ENCODE data around the gene PPIL1. TPM values are rescaled to one million over a fixed set of nuclear protein-coding genes. Genes with fewer than 3 reads are reported as not detected.

Gene PPIL1
- total and polyA plus RNA-seq, 2 of the 4 experiments (the other 2 are of a cell fraction) = 28.4 to 58.4 TPM

GRCh38 chr6:36825994-36826393 lies 48.6 kb downstream of the PPIL1 start:
- H4K91ac ChIP-seq (ENCODE audit: insufficient read depth, low read depth, low read length) = no peak overlapping the region
- DNase-seq (no peak), ATAC-seq (ENCODE audit: low read depth) (no peak)
- dilution Hi-C loops (cut with HindIII; ENCODE audit: low sequenced_read_pairs, unreplicated experiment) = no loop called here
- no peak overlapping the region for H3K23ac ChIP-seq (ENCODE audit: low read depth, low read length)
- POLR2A ChIA-PET (ENCODE audit: unreplicated experiment) = no interaction called here
- H4K8ac ChIP-seq (ENCODE audit: low read depth in 2 of 2, low read length in 2 of 2) = no peak overlapping the region
- WGBS, 2 experiments (ENCODE audit: extremely low coverage in 2 of 2, insufficient read length in 1 of 2) = 84% methylated on average over 3 of the region's 8 CpGs; no CpG with 5 or more reads in 1 of the 2 experiments
- H3K27me3 ChIP-seq (ENCODE audit: control insufficient read depth, insufficient read depth, low read length) = peaks cover 3% of the 10 kb centered on the region
- no peak overlapping the region for H2AK5ac ChIP-seq (ENCODE audit: low read depth, low read length)
- intact Hi-C loops (cut with micrococcal nuclease) = no loop called here
- no peak overlapping the region for H2AK9ac ChIP-seq (replicated peaks; ENCODE audit: low read depth, low read length, poor library complexity)
- no peak overlapping the region for H3K56ac ChIP-seq (ENCODE audit: extremely low read depth, insufficient read depth, low read length)
- CTCF ChIA-PET = no interaction called here
- no peak overlapping the region for H2AFZ ChIP-seq (replicated peaks; ENCODE audit: low read length, poor library complexity)
- no peak overlapping the region for H3K18ac ChIP-seq (ENCODE audit: low read depth, low read length)
- no peak overlapping the region for H3K27ac ChIP-seq (ENCODE audit: insufficient read depth, low read length)
- no peak overlapping the region for H3K14ac ChIP-seq (replicated peaks; ENCODE audit: low read depth, low read length)
- no peak overlapping the region for H2BK120ac ChIP-seq (ENCODE audit: low read depth, low read length)
- no peak overlapping the region for H2BK20ac ChIP-seq (ENCODE audit: low read depth, low read length)
- no peaks in the 10 kb centered on the region for H3K9me3 ChIP-seq (ENCODE audit: control insufficient read depth, insufficient read depth, low read length)
- H3K79me1 ChIP-seq (ENCODE audit: low read depth in 1 of 2, low read length in 2 of 2) = no peaks in the 10 kb centered on the region
- H3K4me3 ChIP-seq (ENCODE audit: insufficient read depth, low read depth, low read length) = no peak overlapping the region
- no peak for TF ChIP-seq MXI1 (IDR thresholded peaks at IDR 0.05; ENCODE audit: borderline replicate concordance, low read depth, low read length)
- TF ChIP-seq MAFK (IDR thresholded peaks at IDR 0.05; ENCODE audit: low read depth, low read length) = no peak
- TF ChIP-seq RFX5 (IDR thresholded peaks at IDR 0.05; ENCODE audit: low read depth, low read length) = no peak
- TF ChIP-seq CHD1 (IDR thresholded peaks at IDR 0.05; ENCODE audit: low read depth, low read length) = no peak
- no peak for TF ChIP-seq POLR2A (IDR thresholded peaks at IDR 0.05; ENCODE audit: low read depth, low read length)
- TF ChIP-seq SMC3 (IDR thresholded peaks at IDR 0.05; ENCODE audit: low read depth, low read length) = no peak
- no peak for TF ChIP-seq BHLHE40 (IDR thresholded peaks at IDR 0.05; ENCODE audit: low read depth, low read length)
- no peak for TF ChIP-seq FOS (IDR thresholded peaks at IDR 0.05; ENCODE audit: low read depth, low read length)
- TF ChIP-seq RAD21 (IDR thresholded peaks at IDR 0.05; ENCODE audit: low read length) = no peak
- TF ChIP-seq CTCF (conservative IDR thresholded peaks at IDR 0.05; ENCODE audit: low read depth, low read length) = no peak
- TF ChIP-seq RCOR1 (IDR thresholded peaks at IDR 0.05; ENCODE audit: insufficient replicate concordance, low read length) = no peak
- TF ChIP-seq, protein P1, sequence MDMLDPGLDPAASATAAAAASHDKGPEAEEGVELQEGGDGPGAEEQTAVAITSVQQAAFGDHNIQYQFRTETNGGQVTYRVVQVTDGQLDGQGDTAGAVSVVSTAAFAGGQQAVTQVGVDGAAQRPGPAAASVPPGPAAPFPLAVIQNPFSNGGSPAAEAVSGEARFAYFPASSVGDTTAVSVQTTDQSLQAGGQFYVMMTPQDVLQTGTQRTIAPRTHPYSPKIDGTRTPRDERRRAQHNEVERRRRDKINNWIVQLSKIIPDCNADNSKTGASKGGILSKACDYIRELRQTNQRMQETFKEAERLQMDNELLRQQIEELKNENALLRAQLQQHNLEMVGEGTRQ (IDR thresholded peaks at IDR 0.05; ENCODE audit: low read depth, low read length) = no peak
- no peak for TF ChIP-seq ELK1 (IDR thresholded peaks at IDR 0.05; ENCODE audit: borderline replicate concordance, low read depth, low read length)
- H3K9ac ChIP-seq (ENCODE audit: low read depth, low read length) = no peak overlapping the region
- no peaks in the 10 kb centered on the region for H3K36me3 ChIP-seq (ENCODE audit: control insufficient read depth, insufficient read depth, low read length)
- BruUV-seq (replicated peaks) = no TSS peak
- H4K5ac ChIP-seq (ENCODE audit: low read depth, low read length) = no peak overlapping the region
- peaks cover 9% of the 10 kb centered on the region for H3K4me1 ChIP-seq (ENCODE audit: control insufficient read depth, insufficient read depth, low read length)
- H3K4me2 ChIP-seq (ENCODE audit: low read depth, low read length) = no peak overlapping the region
- no peak overlapping the region for H2BK5ac ChIP-seq (ENCODE audit: low read depth, low read length, poor library complexity, severe bottlenecking)
- no peak overlapping the region for H3K4ac ChIP-seq (ENCODE audit: low read depth, low read length)
- H2BK15ac ChIP-seq (ENCODE audit: low read depth, low read length) = no peak overlapping the region
- no peaks in the 10 kb centered on the region for H4K20me1 ChIP-seq (ENCODE audit: insufficient read depth, low read length)
- in situ Hi-C loops (cut with MboI; ENCODE audit: low sequenced_read_pairs) = no loop called here
- peaks cover 5% of the 10 kb centered on the region; the same call in 1 of the 2 replicates for H3K9me1 ChIP-seq (ENCODE audit: insufficient read depth, low read length)

Data from IMR-90 (cell line).